Activated T-helper 1 cell treated with Interleukin-2 at 50 U/mL for 16 hours (primary cell): ENCODE results near the gene TRPM3.

Source experiments
- DNase-seq: peaks from one replicate; pipeline ENCODE4 v3.0.0-alpha.2; 2020; ENCODE audit warnings: low read depth

TRPM3 gene

GRCh38 chr9:70480405-70480980 is 640.9 kb downstream of the TRPM3 start:
- DNase-seq, result no peak

DNA sequence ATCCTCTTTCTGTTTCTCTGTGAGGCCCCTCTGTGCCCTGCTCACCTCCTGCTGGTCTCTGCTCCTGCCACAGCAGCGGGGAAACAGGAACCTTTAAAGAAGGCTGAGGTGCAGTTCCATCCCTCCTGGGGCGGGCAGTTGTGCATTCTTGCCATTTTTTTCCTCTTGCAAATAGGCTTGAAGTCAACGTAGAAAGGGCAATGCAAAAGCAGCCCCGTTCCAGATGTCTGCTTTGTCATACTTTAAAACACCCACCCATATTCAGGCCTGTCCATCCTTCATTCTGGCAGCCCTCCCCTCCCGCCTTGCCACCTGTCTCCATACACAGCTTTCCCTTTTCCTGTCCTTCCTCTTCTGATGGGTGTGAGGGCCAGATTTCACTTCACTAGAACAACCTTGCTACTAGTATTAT is 641.5 kb downstream of the TRPM3 start:
- no peak for DNase-seq
